HG02852 (cell line): ENCODE measurements around the gene STAC3.
A peak's percentile ranks its signal among the peaks of the same experiment; 100 is the strongest.

ENCODE experiments used
- ATAC-seq: cut with Tn5 transposase; IDR thresholded peaks from one replicate; pipeline ENCODE4 v1.9.1; 2021; ENCODE audit warnings: mild to moderate bottlenecking, moderate library complexity; ENCODE audit not compliant: unreplicated experiment

The STAC3 gene

DNA sequence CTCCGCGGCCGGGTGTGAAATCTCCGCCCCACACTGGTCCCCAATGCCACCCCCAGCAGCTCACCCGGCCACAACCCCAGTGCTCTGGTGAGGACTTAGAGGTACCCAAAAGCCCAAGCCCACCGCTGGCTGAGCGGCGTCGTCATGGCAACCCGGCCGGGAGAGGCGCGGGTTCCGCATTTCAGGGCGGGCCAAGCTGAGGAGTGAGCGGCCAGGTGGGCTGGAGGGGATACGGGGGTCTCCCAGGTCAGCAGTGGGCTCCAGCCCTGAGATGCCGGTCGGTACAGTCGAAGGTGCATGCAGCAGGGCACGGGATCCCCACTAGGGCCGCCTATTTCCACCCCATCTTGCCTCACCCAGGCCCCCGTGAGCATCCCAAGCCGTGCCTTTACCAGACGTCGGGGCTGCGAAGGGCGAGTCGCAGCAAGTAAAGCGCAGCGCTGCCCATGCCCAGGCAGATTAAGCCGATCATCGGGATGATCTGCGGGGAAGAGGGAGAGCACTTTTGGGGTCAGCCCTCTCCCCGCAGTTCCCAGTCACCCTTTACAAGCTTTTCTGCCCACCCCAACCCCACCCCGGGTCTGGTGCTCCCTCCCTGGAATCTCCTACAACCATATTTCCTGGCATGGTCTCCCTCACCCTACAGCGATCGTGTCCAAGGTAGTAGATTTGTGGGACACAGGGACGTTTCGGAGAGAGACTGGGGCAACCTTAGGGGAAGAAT lies 14.6 kb downstream of the STAC3 start:
- no peak for ATAC-seq

DNA sequence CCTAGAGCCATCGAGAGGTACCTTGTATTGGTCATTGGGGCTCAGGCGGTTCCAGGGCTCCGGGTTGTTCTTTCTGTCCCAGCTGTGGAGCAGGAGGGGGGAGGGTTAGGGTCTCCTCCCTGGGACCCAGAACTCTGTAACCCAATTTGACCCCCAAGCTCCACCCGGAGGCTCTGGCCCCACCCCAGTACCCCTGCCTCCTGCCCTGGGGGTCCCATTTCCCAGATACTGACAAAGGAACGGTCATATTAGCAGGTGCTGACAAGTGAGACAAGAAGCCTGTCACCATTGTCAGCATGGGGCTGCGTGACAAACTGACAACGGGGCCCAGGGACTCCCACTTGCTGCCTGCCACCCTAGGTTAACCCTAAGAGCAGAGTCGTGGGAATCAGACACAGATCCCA lies 15.3 kb downstream of the STAC3 start:
- ATAC-seq, result no peak

DNA sequence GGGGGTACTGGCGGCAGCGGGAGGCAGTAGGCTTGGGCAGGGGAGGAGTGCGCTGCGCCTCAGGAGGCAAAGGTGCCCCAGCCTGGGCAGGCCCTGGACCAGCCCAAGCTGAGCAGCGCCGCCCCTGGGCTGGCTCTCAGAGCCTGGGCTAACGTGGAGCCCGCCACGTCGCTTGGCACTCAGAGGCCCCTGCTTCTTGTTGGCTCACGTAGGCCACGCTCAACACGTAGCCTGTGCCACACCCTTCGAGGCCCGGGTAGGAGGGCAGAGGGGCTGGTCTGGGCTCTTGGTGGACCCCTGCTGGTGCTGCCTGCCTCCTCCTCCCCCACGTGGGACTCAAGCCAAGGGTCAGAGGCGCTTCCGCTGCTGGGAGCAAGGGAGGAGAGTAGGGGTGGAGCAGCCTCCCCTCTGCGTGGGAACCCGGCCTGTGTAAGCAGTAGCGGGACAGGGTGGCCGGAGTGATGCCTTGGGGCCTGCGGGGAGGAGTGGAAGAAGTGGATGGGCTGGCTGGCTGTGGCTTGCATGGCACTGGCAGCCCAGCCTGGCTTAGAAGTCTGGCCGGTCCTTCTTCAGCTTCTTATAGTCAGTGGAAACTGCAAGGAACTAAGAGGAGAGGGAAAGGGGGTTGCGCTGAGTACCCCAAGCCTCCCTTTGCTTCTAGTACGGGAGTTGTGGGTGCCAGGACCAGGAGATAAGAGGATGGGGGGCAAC lies 15.8 kb downstream of the STAC3 start:
- no peak for ATAC-seq

GRCh38 chr12:57234571-57235016 lies 16.4 kb downstream of the STAC3 start:
- ATAC-seq, result no peak

DNA sequence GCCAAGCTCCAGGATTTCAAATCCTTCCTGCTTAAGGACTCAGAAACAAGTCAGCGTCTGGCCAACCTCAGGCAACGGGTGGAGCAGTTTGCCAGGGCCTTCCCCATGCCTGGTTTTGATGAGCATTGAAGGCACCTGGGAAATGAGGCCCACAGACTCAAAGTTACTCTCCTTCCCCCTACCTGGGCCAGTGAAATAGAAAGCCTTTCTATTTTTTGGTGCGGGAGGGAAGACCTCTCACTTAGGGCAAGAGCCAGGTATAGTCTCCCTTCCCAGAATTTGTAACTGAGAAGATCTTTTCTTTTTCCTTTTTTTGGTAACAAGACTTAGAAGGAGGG lies 16.8 kb downstream of the STAC3 start:
- ATAC-seq, result no peak

DNA sequence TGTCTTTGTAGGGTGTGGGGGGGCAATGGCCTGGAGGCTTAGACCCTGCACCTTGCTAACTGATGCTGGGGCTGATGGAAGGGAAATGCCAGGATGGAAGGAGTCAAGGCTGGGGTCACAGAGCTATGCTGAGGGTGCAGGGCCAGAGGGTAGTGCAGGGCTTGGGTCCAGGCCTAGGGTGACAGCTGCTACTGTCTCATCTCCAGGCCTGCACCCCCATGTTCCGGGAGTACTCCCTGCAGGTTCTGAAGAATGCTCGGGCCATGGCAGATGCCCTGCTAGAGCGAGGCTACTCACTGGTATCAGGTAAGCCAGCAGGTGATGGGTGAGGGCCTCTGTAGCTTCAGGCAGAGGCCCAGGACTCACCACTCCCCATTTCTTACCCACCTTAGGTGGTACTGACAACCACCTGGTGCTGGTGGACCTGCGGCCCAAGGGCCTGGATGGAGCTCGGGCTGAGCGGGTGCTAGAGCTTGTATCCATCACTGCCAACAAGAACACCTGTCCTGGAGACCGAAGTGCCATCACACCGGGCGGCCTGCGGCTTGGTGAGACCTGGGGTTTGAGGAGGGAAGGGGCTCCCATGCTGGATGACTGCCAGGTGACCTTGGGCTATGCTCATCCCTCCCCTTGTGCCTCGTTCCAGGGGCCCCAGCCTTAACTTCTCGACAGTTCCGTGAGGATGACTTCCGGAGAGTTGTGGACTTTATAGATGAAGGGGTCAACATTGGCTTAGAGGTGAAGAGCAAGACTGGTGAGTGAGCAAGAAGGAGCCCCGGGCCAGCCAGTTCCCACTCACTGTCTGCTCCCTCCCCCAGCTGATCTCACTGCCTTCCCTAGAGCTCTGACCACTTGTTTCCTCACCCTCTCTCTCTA lies 17.4 kb downstream of the STAC3 start:
- no peak for ATAC-seq

DNA sequence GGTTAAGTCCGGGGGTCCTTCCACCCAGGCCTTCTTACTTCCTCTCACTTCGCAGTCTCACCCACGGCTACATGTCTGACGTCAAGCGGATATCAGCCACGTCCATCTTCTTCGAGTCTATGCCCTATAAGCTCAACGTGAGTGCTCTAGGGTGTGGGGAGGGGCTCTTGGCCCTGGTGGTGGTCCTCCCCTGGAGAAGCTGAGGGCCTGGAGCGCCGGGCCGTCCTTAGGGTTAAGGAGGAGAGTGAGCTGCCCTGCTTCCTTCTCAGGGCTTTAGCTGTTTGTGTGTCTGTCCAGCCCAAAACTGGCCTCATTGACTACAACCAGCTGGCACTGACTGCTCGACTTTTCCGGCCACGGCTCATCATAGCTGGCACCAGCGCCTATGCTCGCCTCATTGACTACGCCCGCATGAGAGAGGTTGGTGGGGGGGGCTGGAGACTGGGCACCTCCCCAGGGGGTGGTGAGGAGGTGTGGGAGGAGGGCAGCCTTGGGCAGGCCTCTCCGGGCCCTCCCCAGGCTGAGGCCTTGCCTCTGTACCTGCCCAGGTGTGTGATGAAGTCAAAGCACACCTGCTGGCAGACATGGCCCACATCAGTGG lies 18.7 kb downstream of the STAC3 start:
- ATAC-seq, result no peak

- ATAC-seq, result no peak
Measured at GRCh38 chr12:57231276-57232021, 19.5 kb downstream of the STAC3 start.

DNA sequence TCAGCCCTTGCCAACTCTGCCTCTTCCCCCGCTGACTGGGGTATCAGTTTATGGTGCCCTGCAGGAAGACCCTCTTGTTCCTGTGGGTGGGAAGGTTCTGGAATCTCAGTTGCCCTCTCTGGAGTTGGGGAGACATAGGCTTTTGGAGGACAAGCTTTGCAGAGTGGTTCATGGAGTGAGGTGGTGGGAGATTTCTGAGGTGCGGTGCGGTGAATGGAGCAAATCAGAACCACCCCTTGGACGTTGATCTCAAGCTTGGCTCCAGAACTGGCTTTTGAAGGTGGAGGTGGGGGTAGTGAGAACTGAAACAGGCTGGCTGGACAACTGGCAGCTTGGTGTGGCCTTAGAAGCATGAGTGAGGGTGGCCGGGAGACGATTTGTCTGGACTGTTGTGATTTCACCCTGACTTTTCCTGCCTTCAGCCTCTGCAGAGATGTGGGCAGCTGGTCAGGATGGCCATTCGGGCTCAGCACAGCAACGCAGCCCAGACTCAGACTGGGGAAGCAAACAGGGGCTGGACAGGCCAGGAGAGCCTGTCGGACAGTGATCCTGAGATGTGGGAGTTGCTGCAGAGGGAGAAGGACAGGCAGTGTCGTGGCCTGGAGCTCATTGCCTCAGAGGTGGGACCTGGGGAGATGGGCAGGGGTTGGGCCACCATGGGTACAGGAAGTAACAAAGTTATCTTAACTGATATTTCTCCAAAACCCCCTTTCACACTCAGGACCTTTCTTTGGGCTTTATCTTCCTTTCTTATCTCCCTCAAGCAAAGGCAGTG lies 20.4 kb downstream of the STAC3 start:
- no peak for ATAC-seq

DNA sequence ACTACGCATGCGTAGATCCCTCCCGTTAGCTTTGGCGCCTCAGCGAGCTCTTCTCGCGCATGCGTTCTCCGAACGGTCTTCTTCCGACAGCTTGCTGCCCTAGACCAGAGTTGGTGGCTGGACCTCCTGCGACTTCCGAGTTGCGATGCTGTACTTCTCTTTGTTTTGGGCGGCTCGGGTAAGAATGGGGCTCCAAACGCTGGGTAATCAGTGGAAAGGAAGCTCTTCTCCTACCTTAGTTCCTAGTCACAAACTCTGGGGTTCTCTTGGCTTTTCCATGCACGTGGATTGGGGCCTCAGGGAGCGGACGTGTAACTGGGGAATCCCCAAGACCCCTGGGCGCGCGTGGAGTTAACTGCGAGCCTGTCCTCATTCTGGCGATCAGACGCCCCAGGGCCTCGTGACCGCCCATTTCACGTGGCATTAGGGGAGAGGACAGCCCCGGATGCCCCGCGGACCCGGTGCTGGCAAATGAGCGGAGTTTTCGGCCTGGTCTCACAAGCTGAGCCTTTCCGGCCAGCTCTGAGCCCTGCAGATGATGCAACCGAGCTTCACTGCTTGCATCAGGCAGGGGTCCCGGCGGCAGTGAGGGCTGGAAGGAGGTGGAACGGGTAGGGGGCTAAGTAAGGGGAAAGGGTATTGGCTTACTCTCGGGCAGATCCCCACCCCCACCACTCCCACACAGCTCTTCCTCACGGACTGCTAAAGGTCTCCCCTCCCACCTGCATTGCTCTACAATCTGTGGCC lies 21.2 kb downstream of the STAC3 start, which contains the start of gene SHMT2:
Gene SHMT2 (plus strand): TSS at position 78 of the 747 bp plus-strand sequence. CDS start 68 bp downstream, at position 146.
- peak; percentile 65 for ATAC-seq

DNA sequence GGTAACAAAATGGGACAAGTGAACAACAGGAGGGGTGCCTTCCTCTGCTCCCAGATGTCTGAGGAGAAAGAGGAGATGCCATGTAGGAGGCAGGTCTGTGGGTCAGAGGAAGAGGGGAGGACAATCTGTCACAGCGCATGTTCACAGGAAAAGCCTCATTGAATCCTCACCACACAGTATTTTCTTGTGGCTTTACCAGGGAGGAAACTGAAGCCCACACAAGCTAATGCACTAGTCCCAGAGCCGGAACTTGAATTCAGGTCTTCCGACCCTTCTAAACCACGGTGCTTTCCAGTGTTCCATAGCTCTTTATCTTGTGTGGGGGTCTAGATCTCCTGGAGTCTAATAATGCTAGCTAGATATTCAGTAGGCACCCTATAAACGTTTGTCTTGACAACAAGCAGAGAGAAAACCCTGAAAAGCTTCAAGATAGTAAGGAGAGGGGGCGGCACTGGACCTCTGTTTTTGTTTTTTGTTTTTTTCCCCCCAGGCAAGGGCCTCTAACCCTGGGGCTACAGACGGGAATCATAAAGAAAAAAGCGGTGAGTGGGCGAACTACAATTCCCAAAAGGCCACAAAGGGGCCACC lies 21.8 kb downstream of the STAC3 start:
- peak; percentile 12 for ATAC-seq

DNA sequence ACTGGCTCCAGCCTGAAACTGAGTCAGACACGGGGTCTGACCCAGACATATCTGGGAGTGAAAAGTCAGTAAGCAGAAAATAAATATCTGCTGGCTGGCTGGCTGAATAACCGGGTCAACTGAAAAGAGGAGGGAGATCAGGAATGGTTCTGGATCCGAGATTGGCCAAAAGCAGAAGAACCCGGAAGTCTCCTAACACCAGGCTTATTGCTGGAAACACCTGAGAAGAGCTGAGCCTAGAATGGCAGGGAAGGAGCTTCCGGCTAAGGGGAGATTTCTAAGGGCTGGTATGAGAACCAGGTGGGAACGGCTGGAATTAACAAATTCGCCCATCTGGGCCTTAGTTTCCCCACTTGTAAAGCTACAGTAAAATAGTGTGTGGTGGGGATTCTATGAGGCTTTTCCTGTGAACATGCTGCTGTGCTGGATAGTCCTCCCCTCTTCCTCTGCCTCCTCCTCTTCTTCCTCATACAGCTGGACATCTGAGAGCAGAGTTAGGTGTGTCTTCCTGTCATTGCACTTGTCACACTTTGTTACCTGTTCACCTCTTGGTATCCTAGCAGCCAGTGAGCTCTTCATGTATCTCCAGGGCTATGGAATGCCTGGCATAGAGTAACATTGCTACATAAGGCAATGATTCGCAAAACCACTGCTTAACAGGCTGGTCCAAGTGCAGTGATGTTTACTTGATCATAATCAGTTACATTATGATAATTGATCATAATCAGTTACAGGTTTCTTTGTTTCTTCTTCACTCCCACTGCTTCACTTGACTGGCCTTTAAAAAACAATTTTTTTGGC lies 23.5 kb downstream of the STAC3 start:
- ATAC-seq, result no peak

DNA sequence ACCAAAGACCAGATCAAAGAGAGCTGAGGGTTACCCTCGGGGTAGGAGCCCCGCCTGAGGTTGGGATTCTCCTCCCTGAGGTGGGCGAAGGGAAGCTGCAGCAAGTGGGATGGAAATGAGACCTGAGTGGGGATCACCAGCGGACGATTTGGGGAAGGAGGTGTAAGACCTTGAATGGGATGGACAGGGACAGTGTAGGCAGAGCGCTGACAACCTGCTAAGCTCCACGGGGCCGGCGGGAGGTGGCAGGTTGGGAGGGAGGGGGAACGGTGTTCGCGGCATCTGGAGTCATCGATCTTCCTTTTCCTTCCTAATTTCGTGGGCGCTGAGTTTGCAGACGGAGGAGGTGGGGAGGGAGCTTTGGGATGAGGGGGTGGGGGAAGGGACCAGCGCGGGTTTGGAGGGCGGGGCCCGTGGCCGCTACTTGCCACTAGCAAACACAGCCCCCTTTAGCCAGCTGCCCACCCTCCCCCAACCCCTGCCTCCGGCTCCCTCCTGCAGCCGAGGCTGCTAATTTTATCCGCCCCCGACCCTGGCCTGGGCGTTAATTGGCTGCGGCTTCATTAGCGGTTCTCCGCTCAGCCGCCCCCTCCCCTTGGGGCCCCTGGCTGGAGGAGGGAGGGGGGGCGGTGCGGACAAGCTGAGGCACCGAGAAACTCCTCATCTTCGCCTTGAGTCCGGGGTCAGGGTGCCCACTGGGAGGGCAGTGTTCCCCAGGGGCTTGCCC lies 24.2 kb downstream of the STAC3 start:
- ATAC-seq, result no peak

- ATAC-seq, result no peak
Measured at GRCh38 chr12:57225680-57226210, 25.2 kb downstream of the STAC3 start.

DNA sequence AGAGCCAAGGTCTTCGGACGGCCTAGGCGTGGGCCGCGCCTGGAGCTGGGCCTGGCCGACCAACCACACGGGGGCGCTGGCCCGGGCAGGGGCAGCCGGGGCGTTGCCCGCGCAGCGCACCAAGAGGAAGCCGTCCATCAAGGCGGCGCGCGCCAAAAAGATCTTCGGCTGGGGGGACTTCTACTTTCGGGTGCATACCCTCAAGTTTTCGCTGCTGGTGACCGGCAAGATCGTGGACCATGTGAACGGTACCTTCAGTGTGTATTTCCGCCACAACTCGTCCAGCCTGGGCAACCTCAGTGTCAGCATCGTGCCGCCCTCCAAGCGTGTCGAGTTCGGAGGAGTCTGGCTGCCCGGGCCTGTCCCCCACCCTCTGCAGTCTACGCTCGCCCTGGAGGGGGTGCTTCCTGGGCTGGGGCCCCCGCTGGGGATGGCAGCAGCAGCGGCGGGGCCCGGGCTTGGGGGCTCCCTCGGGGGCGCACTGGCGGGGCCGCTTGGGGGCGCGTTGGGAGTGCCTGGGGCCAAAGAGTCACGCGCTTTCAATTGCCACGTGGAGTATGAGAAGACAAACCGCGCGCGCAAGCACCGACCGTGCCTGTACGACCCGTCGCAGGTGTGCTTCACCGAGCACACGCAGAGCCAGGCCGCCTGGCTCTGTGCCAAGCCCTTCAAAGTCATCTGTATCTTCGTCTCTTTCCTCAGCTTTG lies 25.9 kb downstream of the STAC3 start:
- ATAC-seq, result no peak

DNA sequence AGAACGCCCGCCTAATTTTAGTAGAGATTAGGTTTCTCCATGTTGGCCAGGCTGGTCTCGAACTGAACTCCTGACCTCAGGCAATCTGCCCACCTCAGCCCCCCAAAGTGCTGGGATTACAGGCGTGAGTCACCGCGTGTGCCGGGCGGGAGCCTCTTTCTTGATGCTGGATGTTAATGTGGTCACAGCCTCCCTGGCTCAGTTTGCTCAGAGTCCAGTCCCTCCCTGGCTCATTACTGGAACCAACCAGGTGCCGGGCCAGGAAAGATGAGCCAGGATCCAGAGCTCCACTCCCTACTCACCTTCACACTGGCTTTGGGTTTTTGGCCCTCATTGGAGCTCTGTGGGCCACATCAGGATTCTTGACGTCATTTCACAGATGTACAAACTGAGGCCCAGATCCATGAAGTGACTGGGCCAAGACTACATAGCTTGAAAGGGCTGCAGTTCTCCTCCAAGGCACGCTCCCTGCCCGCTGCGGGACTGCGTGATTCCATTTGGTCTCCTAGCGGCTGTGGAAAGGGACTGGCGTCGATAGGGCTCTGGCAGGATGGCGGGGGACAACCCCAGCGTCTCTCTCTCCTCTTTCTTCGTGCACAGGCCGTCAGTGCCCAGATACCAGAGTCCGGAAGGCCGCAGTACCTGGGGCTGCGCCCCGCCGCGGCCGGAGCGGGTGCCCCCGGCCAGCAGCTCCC lies 26.6 kb downstream of the STAC3 start:
- ATAC-seq, result no peak
